Cardiac muscle cell (in vitro differentiated cells and primary cell): ENCODE measurements around the gene CYSLTR2. TPM values are rescaled to one million over a fixed set of nuclear protein-coding genes. Genes with fewer than 3 reads are reported as not detected.

ENCODE experiments used
- DNase-seq, 2 donors: peaks; one replicate each; pipeline versions ENCODE4 v3.0.0 to v3.0.0-alpha.2; 2010 to 2017; ENCODE audit warnings: low read depth in 1 of 2, low spot score in 1 of 2
- H3K27ac ChIP-seq: fragments of 200-600 bp; sonication (generic); 2 replicates; pipeline ENCODE4 v1.5.1; 2016
- H3K27me3 ChIP-seq: fragments of 200-600 bp; sonication (generic); 2 replicates; pipeline ENCODE4 v1.6.0; 2016; ENCODE audit warnings: control low read depth
- H3K36me3 ChIP-seq: fragments of 200-600 bp; sonication (generic); 2 replicates; pipeline ENCODE4 v1.5.1; 2016; ENCODE audit warnings: control low read depth
- H3K4me1 ChIP-seq: fragments of 200-600 bp; sonication (generic); 2 replicates; pipeline ENCODE4 v1.8.1; 2017; ENCODE audit warnings: low read depth, mild to moderate bottlenecking, mixed run types
- H3K4me3 ChIP-seq: fragments of 200-600 bp; sonication (generic); 2 replicates; pipeline ENCODE4 v1.5.1; 2016; ENCODE audit warnings: mild to moderate bottlenecking
- H3K9me3 ChIP-seq: fragments of 200-600 bp; sonication (generic); 2 replicates; pipeline ENCODE4 v1.5.1; 2017; ENCODE audit warnings: low read depth, mild to moderate bottlenecking, control low read depth
- polyA plus RNA-seq: library from polyadenylated mRNA; unstranded; fragments of >200 nt; fragmentation: Nextera tagmentation; extraction: Ambion mirVana; gene quantifications from 2 replicates; pipeline ENCODE4 v1.2.1, GENCODE V29; 2016
- total RNA-seq: library from RNA; depleted of rRNA; stranded (reverse); fragments of >200 nt; gene quantifications from 2 replicates; pipeline ENCODE4 v1.2.3, GENCODE V29; 2016
- TF ChIP-seq, protein P1 (sequence below): IDR thresholded peaks from 2 replicates; pipeline ENCODE4 v1.5.1; 2012; ENCODE audit warnings: low read depth, mild to moderate bottlenecking, low read length

CYSLTR2 gene
- total and polyA plus RNA-seq, 2 experiments from 2014 or later, result 0.30 to 0.48 TPM

DNA sequence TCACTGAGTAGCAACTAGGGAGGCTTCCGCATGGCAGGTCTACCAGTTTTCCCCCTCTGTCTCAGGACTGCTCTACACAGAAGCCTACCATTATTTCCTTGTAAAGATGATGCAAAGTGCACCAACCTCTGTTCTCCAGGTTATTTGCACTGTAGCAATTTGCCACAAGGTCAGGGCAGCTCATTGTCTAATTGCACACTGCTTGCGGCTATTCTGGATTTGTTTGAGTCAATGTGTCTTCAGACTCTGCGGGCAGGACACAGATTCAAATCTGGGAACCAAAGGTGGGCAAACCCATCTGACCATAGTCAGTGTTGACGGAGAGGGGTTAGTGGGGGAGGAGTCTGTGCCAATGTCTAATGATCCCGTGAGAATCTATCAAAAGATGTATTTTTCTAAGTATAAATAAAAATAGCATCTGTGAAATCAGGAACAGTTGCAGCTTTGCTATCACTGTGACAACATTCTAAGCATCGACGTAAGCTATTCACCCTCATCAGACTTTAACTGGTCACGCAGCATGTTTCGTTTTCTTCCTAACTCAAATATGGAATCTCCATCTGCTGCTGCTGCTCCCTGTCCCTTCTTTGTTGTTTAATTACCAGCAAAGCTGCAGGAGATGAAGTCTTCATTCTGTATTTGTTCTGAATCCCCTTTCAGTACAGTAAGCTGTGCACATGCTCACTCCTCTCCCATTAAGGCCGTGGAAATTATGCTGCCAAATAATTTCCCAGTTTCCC is 26.4 kb downstream of the CYSLTR2 start:
- Histone ChIP-seq H3K27me3 (no peaks in the 10 kb centered on the region), H3K27ac (no peak overlapping the region), H3K4me1 (peaks cover 4% of the 10 kb centered on the region), H3K4me3 (no peak overlapping the region), H3K36me3 (no peaks in the 10 kb centered on the region), H3K9me3 (no peaks in the 10 kb centered on the region)
- DNase-seq, result no peak
- TF ChIP-seq, protein P1, sequence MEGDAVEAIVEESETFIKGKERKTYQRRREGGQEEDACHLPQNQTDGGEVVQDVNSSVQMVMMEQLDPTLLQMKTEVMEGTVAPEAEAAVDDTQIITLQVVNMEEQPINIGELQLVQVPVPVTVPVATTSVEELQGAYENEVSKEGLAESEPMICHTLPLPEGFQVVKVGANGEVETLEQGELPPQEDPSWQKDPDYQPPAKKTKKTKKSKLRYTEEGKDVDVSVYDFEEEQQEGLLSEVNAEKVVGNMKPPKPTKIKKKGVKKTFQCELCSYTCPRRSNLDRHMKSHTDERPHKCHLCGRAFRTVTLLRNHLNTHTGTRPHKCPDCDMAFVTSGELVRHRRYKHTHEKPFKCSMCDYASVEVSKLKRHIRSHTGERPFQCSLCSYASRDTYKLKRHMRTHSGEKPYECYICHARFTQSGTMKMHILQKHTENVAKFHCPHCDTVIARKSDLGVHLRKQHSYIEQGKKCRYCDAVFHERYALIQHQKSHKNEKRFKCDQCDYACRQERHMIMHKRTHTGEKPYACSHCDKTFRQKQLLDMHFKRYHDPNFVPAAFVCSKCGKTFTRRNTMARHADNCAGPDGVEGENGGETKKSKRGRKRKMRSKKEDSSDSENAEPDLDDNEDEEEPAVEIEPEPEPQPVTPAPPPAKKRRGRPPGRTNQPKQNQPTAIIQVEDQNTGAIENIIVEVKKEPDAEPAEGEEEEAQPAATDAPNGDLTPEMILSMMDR, result no peak

DNA sequence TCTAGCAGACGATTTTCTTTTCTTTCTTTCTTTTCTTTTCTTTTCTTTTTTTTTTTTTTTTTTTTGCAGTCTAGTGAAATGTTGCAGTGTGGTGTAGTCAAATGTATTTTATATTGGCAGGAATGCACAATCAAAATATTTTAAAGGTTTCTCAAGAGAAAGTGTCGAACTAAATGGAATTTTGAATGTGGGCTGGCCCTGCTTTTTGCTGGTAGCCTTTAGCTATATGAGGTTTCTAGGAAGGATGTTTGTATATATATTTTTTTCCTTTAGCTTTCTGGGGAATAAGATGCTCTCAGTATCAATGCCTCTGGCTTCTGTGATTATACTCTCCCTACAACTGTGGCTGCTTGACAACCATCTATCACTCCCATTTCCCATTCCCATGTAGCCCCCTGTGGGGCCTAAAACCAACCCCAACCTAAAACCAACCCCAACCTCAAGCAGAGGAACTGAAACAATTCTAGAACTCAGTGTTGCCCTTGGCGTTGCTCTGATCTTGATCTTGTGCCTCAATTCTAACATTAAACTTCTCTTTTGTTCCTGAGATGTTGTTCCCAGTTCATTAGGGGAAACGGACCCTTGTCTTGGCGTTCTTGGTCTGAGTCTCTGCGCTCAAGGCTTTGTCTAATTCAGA is 27.1 kb downstream of the CYSLTR2 start:
- Histone ChIP-seq H3K27ac (no peak overlapping the region), H3K4me3 (no peak overlapping the region), H3K27me3 (no peaks in the 10 kb centered on the region), H3K9me3 (no peaks in the 10 kb centered on the region), H3K4me1 (peaks cover 4% of the 10 kb centered on the region), H3K36me3 (no peaks in the 10 kb centered on the region)
- no peak for DNase-seq
- TF ChIP-seq, protein P1, result no peak

DNA sequence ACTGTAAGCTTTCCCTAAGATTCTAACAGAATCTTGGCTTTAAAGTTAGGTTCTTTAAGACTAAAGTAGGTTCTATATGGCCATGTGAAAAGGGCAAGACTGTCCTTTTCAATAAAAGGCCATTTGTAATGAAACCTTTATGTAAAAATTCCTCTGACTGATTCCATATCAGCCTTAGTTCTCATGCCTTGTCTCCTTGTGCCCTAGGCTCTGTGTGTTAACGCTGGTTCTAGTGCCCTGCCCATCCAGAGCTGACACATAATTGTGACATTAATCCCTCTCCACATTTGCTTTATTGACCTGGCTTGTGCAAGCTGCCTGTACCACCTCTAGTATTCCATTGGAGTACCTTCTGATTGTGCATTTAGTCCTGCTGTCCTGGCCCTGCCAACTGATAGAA is 28.2 kb downstream of the CYSLTR2 start:
- DNase-seq, result no peak
- no peaks in the 10 kb centered on the region for H3K27me3 ChIP-seq
- TF ChIP-seq, protein P1, result no peak
- no peak overlapping the region for H3K4me3 ChIP-seq
- H3K4me1 ChIP-seq, result peaks cover 4% of the 10 kb centered on the region
- no peaks in the 10 kb centered on the region for H3K36me3 ChIP-seq
- no peaks in the 10 kb centered on the region for H3K9me3 ChIP-seq
- no peak overlapping the region for H3K27ac ChIP-seq

DNA sequence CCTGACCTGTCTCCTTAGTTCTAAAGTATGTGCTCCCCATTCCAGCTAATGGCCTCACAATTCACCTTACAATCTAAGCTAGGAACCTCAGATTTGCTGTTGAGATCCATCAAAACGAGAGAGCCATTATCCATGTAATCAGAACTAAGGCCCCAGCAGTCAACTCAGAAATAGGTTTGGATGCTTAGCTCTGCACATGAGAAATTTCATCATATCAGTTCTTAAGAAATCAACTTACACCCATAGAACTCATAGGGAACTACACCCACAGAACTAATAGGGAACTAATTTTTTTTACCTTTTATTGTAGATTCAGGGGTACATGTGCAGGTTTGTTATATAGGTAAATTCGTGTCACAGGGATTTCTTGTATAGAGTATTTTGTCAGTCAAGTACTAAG is 28.7 kb downstream of the CYSLTR2 start:
- Histone ChIP-seq H3K27me3 (no peaks in the 10 kb centered on the region), H3K9me3 (no peaks in the 10 kb centered on the region), H3K27ac (no peak overlapping the region), H3K36me3 (no peaks in the 10 kb centered on the region), H3K4me1 (peaks cover 4% of the 10 kb centered on the region), H3K4me3 (no peak overlapping the region)
- DNase-seq, result no peak
- TF ChIP-seq, protein P1, result no peak

DNA sequence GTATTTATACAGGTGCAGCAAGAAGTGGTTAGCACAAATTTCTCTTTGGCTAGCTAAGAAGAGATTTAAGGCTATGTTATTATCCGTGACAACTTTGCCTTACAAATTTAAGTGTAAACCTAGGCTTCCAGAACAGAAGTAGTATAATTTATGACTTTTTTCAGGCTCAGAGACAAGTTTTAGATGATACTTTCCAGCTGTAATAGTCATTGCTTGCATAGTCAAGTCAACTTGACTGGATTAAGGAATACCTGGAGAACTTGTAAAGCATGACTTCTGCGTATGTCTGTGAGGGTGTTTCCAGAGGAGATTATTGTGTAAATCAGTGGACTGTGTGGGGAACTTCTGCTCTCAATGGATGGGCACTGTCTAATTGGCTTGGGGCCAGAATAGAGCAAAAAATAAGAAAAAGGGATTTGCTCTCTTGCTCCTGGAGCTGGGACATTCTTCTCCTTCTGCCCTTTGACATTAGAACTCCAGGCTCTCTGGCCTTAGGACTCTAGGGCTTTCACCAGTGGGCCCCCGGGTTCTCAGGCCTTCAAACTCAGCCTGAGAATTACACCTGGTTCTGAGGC is 33.0 kb downstream of the CYSLTR2 start:
- Histone ChIP-seq H3K4me1 (no peaks in the 10 kb centered on the region), H3K9me3 (no peaks in the 10 kb centered on the region), H3K4me3 (no peak overlapping the region), H3K27ac (no peak overlapping the region), H3K27me3 (no peaks in the 10 kb centered on the region), H3K36me3 (no peaks in the 10 kb centered on the region)
- TF ChIP-seq, protein P1, result no peak
- no peak for DNase-seq
